Measurements from ENCODE around the gene SKOR1.

The SKOR1 gene

GRCh38 chr15:67865331-67865730 is 40.0 kb downstream of the SKOR1 start:
- DNase-seq (ENCODE audit: low read depth) = no peak
- TF ChIP-seq CTCF (conservative IDR thresholded peaks at IDR 0.05; ENCODE audit: low read length) = no peak
- H3K4me3 ChIP-seq (ENCODE audit: low read length) = no peak overlapping the region

GRCh38 chr15:67865766-67866165 is 40.5 kb downstream of the SKOR1 start:
- no peak for TF ChIP-seq CTCF (conservative IDR thresholded peaks at IDR 0.05; ENCODE audit: low read length)
- DNase-seq (ENCODE audit: low read depth) = no peak

GRCh38 chr15:67869701-67870100 is 44.4 kb downstream of the SKOR1 start:
- DNase-seq (ENCODE audit: low read depth) = no peak
- no peak for TF ChIP-seq CTCF (conservative IDR thresholded peaks at IDR 0.05; ENCODE audit: low read length)
- H3K4me3 ChIP-seq (ENCODE audit: low read length) = no peak overlapping the region

More at GRCh38 chr15:67865766-67866165, 40.5 kb downstream of the SKOR1 start:
- H3K4me3 ChIP-seq (ENCODE audit: low read length) = no peak overlapping the region

- DNase-seq (ENCODE audit: low read depth) = no peak
- TF ChIP-seq CTCF (conservative IDR thresholded peaks at IDR 0.05; ENCODE audit: low read length) = no peak
- H3K4me3 ChIP-seq (ENCODE audit: low read length) = no peak overlapping the region
These were observed 45.6 kb downstream of the SKOR1 start for GRCh38 chr15:67870868-67871408.

- H3K4me3 ChIP-seq (ENCODE audit: low read length) = no peak overlapping the region
- DNase-seq (ENCODE audit: low read depth) = no peak
- no peak for TF ChIP-seq CTCF (conservative IDR thresholded peaks at IDR 0.05; ENCODE audit: low read length)
These were observed 48.5 kb downstream of the SKOR1 start for GRCh38 chr15:67873777-67874176.

- TF ChIP-seq CTCF (conservative IDR thresholded peaks at IDR 0.05; ENCODE audit: low read length) = no peak
- no peak for DNase-seq (ENCODE audit: low read depth)
- no peak overlapping the region for H3K4me3 ChIP-seq (ENCODE audit: low read length)
These were observed 53.5 kb downstream of the SKOR1 start for GRCh38 chr15:67878712-67879206.

- no peak for DNase-seq (ENCODE audit: low read depth)
- H3K4me3 ChIP-seq (ENCODE audit: low read length) = no peak overlapping the region
- no peak for TF ChIP-seq CTCF (conservative IDR thresholded peaks at IDR 0.05; ENCODE audit: low read length)
These were observed 54.3 kb downstream of the SKOR1 start for GRCh38 chr15:67879440-67880129.

Data from AG10803 (cell line).